ENCODE results near the gene KIAA2012.

KIAA2012 gene

DNA sequence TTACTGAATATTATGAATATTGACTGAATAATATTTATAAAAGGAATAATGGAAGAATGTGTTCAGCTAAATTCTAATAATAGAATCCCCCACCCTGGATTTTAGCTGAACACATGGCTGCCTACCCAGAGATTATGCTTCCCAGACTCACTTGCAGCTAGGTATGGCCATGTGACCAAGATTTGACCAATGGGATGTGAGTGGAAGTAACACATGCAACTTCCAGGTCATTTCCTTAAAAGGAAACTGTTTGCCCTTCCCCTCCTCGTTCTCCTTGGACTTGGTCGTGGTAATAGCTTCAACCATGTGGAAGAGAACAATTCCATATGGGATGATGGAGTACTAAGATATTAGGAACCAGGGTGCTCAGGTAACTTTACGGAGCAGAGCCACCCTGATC is 47.8 kb downstream of the KIAA2012 start:
- Histone ChIP-seq H3K9me3 (ENCODE audit: severe bottlenecking) (peaks cover 4% of the 10 kb centered on the region), H3K27ac (no peak overlapping the region), H3K36me3 (no peaks in the 10 kb centered on the region), H3K4me3 (ENCODE audit: low read depth, low read length) (no peak overlapping the region), H3K27me3 (ENCODE audit: insufficient read depth, low read depth, severe bottlenecking) (no peaks in the 10 kb centered on the region)
- TF ChIP-seq, protein P1, sequence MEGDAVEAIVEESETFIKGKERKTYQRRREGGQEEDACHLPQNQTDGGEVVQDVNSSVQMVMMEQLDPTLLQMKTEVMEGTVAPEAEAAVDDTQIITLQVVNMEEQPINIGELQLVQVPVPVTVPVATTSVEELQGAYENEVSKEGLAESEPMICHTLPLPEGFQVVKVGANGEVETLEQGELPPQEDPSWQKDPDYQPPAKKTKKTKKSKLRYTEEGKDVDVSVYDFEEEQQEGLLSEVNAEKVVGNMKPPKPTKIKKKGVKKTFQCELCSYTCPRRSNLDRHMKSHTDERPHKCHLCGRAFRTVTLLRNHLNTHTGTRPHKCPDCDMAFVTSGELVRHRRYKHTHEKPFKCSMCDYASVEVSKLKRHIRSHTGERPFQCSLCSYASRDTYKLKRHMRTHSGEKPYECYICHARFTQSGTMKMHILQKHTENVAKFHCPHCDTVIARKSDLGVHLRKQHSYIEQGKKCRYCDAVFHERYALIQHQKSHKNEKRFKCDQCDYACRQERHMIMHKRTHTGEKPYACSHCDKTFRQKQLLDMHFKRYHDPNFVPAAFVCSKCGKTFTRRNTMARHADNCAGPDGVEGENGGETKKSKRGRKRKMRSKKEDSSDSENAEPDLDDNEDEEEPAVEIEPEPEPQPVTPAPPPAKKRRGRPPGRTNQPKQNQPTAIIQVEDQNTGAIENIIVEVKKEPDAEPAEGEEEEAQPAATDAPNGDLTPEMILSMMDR (IDR thresholded peaks at IDR 0.05; ENCODE audit: low read depth, low read length) = no peak
- DNase-seq = no peak

DNA sequence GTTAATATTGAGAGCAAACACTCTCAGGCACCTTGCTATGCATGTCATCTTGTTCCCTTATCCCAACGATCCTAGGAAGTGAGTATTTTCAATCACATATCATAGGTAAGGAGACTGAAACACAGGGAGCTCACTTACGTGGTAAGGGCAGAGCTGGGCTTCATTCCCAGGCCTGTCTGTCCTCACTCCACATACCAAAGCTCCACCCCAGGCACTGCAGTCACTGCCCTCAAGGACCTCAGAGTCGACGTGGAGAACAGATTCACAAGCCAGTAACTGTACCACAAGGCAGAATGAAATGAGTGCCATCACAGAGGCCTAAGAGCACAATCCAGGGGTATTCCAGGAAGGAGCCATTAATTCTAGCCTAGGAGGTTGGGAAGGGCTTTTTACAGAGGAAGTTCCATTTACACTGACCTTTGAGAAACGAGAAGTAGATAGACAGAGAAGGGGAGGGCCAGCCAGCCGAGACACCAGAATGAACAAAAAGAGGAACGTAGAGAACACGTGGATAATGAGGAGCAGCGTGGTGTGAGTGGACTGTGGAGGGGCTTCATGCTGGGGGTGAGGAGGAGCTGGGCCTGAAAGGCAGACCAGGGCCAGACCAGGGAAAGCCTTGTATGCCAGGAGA is 48.6 kb downstream of the KIAA2012 start:
- H3K4me3 ChIP-seq (ENCODE audit: low read depth, low read length) = no peak overlapping the region
- no peaks in the 10 kb centered on the region for H3K36me3 ChIP-seq
- TF ChIP-seq, protein P1 (IDR thresholded peaks at IDR 0.05; ENCODE audit: low read depth, low read length) = no peak
- H3K27ac ChIP-seq = no peak overlapping the region
- DNase-seq = no peak
- H3K27me3 ChIP-seq (ENCODE audit: insufficient read depth, low read depth, severe bottlenecking) = no peaks in the 10 kb centered on the region
- H3K9me3 ChIP-seq (ENCODE audit: severe bottlenecking) = peaks cover 4% of the 10 kb centered on the region

DNA sequence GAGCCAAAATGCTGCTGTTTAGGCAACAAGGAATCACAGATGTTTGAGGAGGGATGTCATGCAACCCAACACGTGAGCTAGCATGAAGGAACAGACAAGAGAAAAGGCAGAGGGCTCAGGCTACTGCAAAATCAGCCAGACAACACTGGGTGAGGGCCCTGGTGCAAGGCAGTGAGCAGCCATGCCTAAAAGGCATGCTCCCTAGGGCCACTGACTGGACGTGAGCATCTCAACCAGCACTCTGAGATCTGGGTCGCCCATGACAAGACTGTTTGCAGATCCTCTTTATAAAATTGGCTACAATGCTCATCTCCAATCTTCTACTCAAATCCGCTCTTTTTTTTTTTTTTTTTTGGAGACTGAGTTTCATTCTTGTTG is 49.1 kb downstream of the KIAA2012 start:
- TF ChIP-seq, protein P1 (IDR thresholded peaks at IDR 0.05; ENCODE audit: low read depth, low read length) = no peak
- Histone ChIP-seq H3K27me3 (ENCODE audit: insufficient read depth, low read depth, severe bottlenecking) (no peaks in the 10 kb centered on the region), H3K4me3 (ENCODE audit: low read depth, low read length) (no peak overlapping the region), H3K9me3 (ENCODE audit: severe bottlenecking) (peaks cover 4% of the 10 kb centered on the region), H3K27ac (no peak overlapping the region), H3K36me3 (no peaks in the 10 kb centered on the region)
- no peak for DNase-seq

DNA sequence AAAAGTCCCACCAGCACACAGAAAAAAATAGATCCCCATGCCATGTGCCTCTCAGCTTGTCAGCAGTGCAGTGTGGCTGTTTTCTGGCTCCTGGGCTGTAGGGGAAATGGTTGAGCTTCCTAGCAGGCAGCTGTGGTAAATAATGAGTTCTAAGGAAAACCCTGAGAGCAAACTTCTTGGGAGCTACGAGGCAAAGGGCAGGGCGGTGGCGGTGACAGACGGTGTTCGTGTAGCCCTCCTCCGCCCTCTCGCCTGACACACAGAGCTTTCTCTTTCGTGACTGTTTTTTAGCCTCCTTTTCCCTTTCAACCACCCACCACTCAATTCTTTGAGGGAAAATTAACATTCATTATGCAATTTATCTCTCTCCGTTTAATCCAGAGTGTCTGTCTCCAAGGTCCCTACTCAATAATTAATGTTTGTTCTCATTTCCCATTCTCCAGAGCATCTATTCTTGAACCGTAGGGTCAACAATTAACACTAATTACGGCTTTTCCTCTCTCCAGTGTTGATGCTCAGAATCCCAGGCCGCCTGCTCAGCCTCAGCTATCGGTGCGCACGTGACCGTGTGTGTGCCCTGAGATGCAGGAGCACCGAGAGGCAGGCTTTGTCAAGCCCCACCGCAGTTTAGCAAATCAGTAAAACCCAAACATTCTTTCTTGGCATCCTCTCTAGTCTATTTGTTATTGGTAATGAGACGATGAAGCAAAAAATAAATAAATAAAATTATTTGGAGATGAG is 50.1 kb downstream of the KIAA2012 start:
- Histone ChIP-seq H3K27me3 (ENCODE audit: insufficient read depth, low read depth, severe bottlenecking) (no peaks in the 10 kb centered on the region), H3K4me3 (ENCODE audit: low read depth, low read length) (no peak overlapping the region)
- TF ChIP-seq, protein P1 (IDR thresholded peaks at IDR 0.05; ENCODE audit: low read depth, low read length) = no peak

DNA sequence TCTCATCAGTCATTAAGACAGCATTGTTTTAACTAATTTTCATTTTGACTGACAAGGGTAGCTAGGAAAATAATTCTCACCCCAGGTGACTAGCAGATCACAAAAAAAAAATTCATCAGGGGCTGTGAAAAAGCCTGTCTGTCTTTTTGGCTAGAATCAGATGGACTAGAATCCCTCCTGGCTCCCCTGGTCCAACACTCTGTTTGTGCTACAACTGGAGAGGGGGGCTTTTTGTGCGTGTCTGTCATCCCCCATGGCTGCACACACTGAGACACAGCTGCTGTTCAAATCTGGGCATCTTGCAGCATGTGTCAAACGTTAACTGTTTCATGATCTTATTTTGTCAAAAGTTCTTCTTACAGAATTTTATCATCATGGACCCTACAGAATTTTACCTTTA is 51.2 kb downstream of the KIAA2012 start:
- H3K4me3 ChIP-seq (ENCODE audit: low read depth, low read length) = no peak overlapping the region
- peaks cover 4% of the 10 kb centered on the region for H3K9me3 ChIP-seq (ENCODE audit: severe bottlenecking)
- H3K27me3 ChIP-seq (ENCODE audit: insufficient read depth, low read depth, severe bottlenecking) = no peaks in the 10 kb centered on the region
- no peaks in the 10 kb centered on the region for H3K36me3 ChIP-seq
- no peak overlapping the region for H3K27ac ChIP-seq
- DNase-seq = no peak
- TF ChIP-seq, protein P1 (IDR thresholded peaks at IDR 0.05; ENCODE audit: low read depth, low read length) = no peak

More for the DNA sequence above, 50.1 kb downstream of the KIAA2012 start:
- DNase-seq = no peak
- H3K27ac ChIP-seq = no peak overlapping the region
- peaks cover 4% of the 10 kb centered on the region for H3K9me3 ChIP-seq (ENCODE audit: severe bottlenecking)
- no peaks in the 10 kb centered on the region for H3K36me3 ChIP-seq
